Transverse colon (tissue), 4 donors: Measurements from ENCODE around the gene PRSS38. TPM values are rescaled to one million over a fixed set of nuclear protein-coding genes. Genes with fewer than 3 reads are reported as not detected.

Experiments used
- DNase-seq: peaks from one replicate; pipeline ENCODE4 v3.0.0-alpha.2; 2019
- H3K27ac ChIP-seq, 4 donors: fragments of 200-600 bp; sonication (generic); 2 replicates each; pipeline ENCODE4 v1.5.1; 2016 to 2018; ENCODE audit warnings: inconsistent platforms in 4 of 4
- H3K27me3 ChIP-seq: fragments of 200-600 bp; sonication (generic); 2 replicates; pipeline ENCODE4 v1.5.1; 2017; ENCODE audit warnings: inconsistent platforms
- H3K36me3 ChIP-seq, 4 donors: fragments of 200-600 bp; sonication (generic); 2 replicates each; pipeline ENCODE4 v1.5.1; 2017 to 2019; ENCODE audit warnings: inconsistent platforms in 4 of 4
- H3K4me1 ChIP-seq, 4 donors: fragments of 200-600 bp; sonication (generic); 2 replicates each; pipeline ENCODE4 v1.5.1; 2017 to 2020; ENCODE audit warnings: inconsistent platforms in 4 of 4
- H3K4me3 ChIP-seq, 4 donors: fragments of 200-600 bp; sonication (generic); 1 replicate in 1 of 4; 2 replicates in 3 of 4; pipeline versions ENCODE4 v1.5.1 to v1.6.1; 2017 to 2019; ENCODE audit warnings: inconsistent platforms in 4 of 4
- H3K9me3 ChIP-seq, 2 donors: fragments of 200-600 bp; sonication (generic); 2 replicates each; pipeline ENCODE4 v1.5.1; 2017 to 2019; ENCODE audit warnings: inconsistent platforms in 2 of 2
- EP300 ChIP-seq: sonication (generic); formaldehyde crosslinking; IDR thresholded peaks from one replicate; pipeline ENCODE4 v1.6.1; 2017; ENCODE audit warnings: antibody characterized with exemption, low read depth
- POLR2A ChIP-seq: fragments of 450-650 bp; IDR thresholded peaks from one replicate; pipeline ENCODE4 v1.6.1; 2016; ENCODE audit warnings: antibody characterized with exemption, mild to moderate bottlenecking, moderate library complexity
- POLR2AphosphoS5 ChIP-seq, 3 donors: sonication (generic); formaldehyde crosslinking; IDR thresholded peaks; one replicate each; pipeline ENCODE4 v1.6.1; 2016; ENCODE audit warnings: antibody characterized with exemption in 3 of 3
- WGBS, 2 donors: methylation state at CpG; one replicate each; pipeline ENCODE4 v1.1.5; 2018; ENCODE audit warnings: low coverage in 1 of 2; 5-methylcytosine and 5-hydroxymethylcytosine counted together
- in situ Hi-C, 4 donors: fragments of 200-750 bp; cut with MboI; loops; one replicate each; pipeline versions ENCODE4 v1.15.0 to v1.15.1; 2017; ENCODE audit warnings: low sequenced_read_pairs in 3 of 4, low pct_ligation_motif_present in 1 of 4, low pct_unique_long_range_greater_than_20kb in 1 of 4
- intact Hi-C: fragments of 100-400 bp; cut with DNase I; formaldehyde crosslinking; loops from one replicate; pipeline ENCODE4 v1.15.1; 2023; ENCODE audit warnings: low total_unique reads
- total RNA-seq, 4 donors: library from RNA; depleted of rRNA; stranded (reverse); fragments of >200 nt; gene quantifications; one replicate each; pipeline ENCODE4 v1.1.0, GENCODE V29; 2016
- TF ChIP-seq, protein P1 (sequence below), 5 experiments: fragments of 200-600 bp in 3 of 5; fragments of 450-650 bp in 2 of 5; sonication (generic) in 3 of 5; IDR thresholded peaks; 1 replicate in 2 of 5; 2 replicates in 3 of 5; pipeline ENCODE4 v1.5.1; 2016 to 2017; ENCODE audit warnings: antibody characterized with exemption in 5 of 5, inconsistent platforms in 3 of 5, mild to moderate bottlenecking in 2 of 5, moderate library complexity in 1 of 5

Gene PRSS38
- total RNA-seq, 4 donors from 2014 or later, result not detected

DNA sequence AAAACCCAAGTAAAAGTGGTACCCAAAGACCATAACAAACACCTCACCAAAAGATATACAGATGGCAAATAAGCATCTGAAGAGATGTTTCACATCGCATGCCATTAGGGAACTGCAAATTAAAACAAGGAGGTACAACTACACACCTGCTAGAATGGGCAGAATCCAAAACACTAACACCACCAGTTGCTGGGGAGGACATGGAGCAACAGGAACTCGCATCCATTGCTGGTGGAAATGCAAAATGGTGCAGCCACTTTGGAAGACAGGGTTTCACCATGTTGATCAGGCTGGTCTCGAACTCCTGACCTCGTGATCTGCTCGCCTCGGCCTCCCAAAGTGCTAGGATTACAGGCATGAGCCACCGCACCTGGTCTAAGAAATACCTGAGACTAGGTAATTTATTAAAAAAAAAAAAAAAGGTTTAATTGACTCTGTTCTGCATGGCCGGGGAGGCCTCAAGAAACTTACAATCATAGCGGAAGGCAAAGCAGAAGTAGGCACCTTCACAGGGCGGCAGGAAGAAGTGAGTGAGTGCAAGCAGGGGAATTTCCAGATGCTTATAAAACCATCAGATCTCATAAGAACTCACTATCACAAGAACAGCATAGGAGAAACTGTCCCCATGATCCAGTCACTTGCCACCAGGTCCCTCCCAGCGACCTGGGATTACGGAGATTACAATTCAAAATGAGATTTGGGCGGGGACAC lies 30.2 kb upstream of the PRSS38 start:
- Histone ChIP-seq H3K27ac (no peak overlapping the region), H3K36me3 (no peaks in the 10 kb centered on the region), H3K4me3 (no peak overlapping the region), H3K9me3 (no peaks in the 10 kb centered on the region), H3K4me1 (peaks cover 14 to 25% (median 19%) of the 10 kb centered on the region in 4 donors), H3K27me3 (peaks cover 7% of the 10 kb centered on the region)
- intact Hi-C loops (loop anchor here (5.0 kb wide), 2 partner anchors 58 to 1397 kb away; no protein-coding TSS in a partner anchor), in situ Hi-C loops (no loop called here)
- 85 to 91% methylated on average over 8 to 13 of the region's 13 CpGs for WGBS, 2 donors
- DNase-seq, result no peak
- no peak for TF ChIP-seq POLR2A
- no peak for TF ChIP-seq EP300
- no peak for TF ChIP-seq POLR2AphosphoS5 (IDR thresholded peaks at IDR 0.05)
- TF ChIP-seq, protein P1, sequence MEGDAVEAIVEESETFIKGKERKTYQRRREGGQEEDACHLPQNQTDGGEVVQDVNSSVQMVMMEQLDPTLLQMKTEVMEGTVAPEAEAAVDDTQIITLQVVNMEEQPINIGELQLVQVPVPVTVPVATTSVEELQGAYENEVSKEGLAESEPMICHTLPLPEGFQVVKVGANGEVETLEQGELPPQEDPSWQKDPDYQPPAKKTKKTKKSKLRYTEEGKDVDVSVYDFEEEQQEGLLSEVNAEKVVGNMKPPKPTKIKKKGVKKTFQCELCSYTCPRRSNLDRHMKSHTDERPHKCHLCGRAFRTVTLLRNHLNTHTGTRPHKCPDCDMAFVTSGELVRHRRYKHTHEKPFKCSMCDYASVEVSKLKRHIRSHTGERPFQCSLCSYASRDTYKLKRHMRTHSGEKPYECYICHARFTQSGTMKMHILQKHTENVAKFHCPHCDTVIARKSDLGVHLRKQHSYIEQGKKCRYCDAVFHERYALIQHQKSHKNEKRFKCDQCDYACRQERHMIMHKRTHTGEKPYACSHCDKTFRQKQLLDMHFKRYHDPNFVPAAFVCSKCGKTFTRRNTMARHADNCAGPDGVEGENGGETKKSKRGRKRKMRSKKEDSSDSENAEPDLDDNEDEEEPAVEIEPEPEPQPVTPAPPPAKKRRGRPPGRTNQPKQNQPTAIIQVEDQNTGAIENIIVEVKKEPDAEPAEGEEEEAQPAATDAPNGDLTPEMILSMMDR (IDR thresholded peaks at IDR 0.05), result no peak

DNA sequence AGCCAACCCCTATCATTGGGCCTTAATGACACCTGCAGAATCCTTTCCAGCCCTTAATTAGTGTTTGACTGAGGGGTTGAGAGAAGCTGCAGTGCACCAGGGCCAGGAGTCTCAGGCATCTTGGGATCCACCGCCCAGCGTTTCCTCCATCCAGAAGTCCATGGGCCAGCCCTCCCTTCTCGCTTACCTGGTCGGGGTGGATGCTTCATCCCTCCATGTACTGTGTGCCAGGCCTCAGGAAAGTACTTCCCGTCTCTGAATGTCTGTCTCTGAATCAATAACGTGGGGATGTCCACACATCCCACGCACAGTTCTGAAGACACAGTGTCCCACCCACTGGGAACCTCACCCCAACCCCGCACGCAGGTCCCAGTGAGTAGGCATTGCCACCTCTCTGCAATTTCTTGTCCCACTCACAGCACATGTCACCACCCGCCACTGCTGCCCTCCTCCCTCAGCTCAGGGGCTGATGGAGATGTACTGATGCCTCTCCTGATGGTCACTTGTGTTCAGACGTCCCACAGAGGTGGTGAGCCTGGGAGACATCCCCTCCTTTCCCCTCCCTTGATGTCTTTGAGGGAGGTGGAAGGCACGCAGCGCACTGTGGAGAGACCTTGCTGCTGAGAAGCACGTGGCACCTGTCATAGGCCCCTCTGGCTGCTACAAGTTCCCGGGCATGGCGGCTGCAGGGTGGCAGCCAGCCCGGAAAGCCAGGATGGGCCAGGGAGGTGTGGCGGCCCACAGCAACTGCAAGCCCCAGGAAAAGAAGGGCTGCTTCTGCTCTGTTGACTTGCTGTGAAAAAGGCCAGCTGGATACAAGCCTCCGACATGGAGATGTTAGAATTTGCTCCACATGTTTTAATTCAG lies 29.4 kb upstream of the PRSS38 start:
- WGBS, 2 donors, result 59% methylated on average over 19 of the region's 19 CpGs; no CpG with 5 or more reads in 1 of the 2 donors
- no peak overlapping the region for H3K27ac ChIP-seq
- peaks cover 7% of the 10 kb centered on the region for H3K27me3 ChIP-seq
- DNase-seq, result no peak
- H3K4me3 ChIP-seq, result peak overlapping the region in 1 of 4 donors; percentile 55
- H3K4me1 ChIP-seq, result peaks cover 14 to 25% (median 19%) of the 10 kb centered on the region in 4 donors
- intact Hi-C loops, result loop anchor here (5.0 kb wide), 2 partner anchors 59 to 1396 kb away; no protein-coding TSS in a partner anchor
- in situ Hi-C loops, result no loop called here
- no peaks in the 10 kb centered on the region for H3K9me3 ChIP-seq
- no peaks in the 10 kb centered on the region for H3K36me3 ChIP-seq
- TF ChIP-seq EP300 (no peak), POLR2A (no peak), POLR2AphosphoS5 (IDR thresholded peaks at IDR 0.05) (no peak)
- TF ChIP-seq, protein P1 (IDR thresholded peaks at IDR 0.05), result no peak

DNA sequence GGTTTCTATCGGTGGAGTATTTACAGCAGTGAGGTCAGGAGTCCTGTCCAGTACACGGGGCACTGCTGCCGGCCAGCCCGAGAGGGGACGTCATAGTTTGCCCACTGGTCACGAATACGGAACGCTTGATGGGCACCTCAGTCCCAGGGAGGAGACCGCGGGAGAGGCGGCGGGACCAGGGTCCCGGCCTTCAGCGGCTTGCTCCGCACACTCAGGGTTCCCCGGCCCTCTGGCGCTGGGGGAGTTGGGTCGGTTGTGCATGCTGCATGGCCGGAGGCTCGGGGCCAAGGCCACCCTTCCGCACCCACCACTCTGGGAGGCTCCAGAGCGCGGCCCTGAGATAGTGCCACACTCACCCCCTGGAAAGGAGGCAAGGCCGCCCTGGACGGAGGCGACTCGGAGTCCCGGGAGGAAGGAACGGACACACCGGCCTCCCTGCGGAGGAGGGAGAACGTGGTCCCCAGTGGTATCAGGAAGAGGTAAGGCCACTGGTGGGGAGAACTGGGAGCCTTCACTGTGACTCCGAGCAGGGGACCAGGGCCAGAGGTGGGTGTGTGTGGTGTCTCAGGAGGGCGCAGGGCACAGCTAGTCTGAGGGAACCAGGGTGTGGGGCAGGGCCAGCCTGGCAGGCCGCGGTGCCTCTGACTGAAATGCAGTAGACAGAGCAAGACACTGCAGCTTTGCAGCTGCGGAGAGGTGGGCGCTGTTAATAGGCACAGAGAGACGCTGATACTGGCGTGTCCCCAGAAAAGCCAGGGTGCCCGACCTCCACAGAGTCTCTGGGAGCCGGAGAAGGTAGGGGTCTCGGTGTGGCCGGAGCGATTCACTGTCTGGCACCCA lies 28.6 kb upstream of the PRSS38 start:
- in situ Hi-C loops, result no loop called here
- TF ChIP-seq POLR2A, result no peak
- no peak for TF ChIP-seq EP300
- TF ChIP-seq, protein P1 (IDR thresholded peaks at IDR 0.05), result no peak
- no peak for TF ChIP-seq POLR2AphosphoS5 (IDR thresholded peaks at IDR 0.05)
- H3K9me3 ChIP-seq, result no peaks in the 10 kb centered on the region
- peaks cover 7% of the 10 kb centered on the region for H3K27me3 ChIP-seq
- H3K36me3 ChIP-seq, result no peaks in the 10 kb centered on the region
- H3K4me3 ChIP-seq, result peak overlapping the region; percentile 38 to 55 (median 51)
- H3K4me1 ChIP-seq, result peaks cover 14 to 25% (median 19%) of the 10 kb centered on the region in 4 donors
- 44% methylated on average over 44 of the region's 45 CpGs; no CpG with 5 or more reads in 1 of the 2 donors for WGBS, 2 donors
- peak; percentile 43 for DNase-seq
- intact Hi-C loops, result loop anchor here (5.0 kb wide), 2 partner anchors 60 to 1395 kb away; no protein-coding TSS in a partner anchor
- H3K27ac ChIP-seq, result peak overlapping the region; percentile 69 to 80 (median 76)
